Heart left ventricle (tissue), 13 donors: Measurements from ENCODE around the gene CBX4.

Experiments
- CTCF ChIP-seq, 12 donors: fragments of 200-600 bp; sonication (generic) in 4 of 12; IDR thresholded peaks; one replicate each; pipeline versions ENCODE4 v1.5.0 to v1.8.0; 2018 to 2022; ENCODE audit warnings: antibody characterized with exemption in 12 of 12, mild to moderate bottlenecking in 5 of 12
- POLR2A ChIP-seq, 2 donors: fragments of 450-650 bp; IDR thresholded peaks; one replicate each; pipeline ENCODE4 v1.6.1; 2017; ENCODE audit warnings: antibody characterized with exemption in 2 of 2, mild to moderate bottlenecking in 2 of 2, moderate library complexity in 2 of 2
- donor health status: ischemic (EF 13 %, LVEDD 7.1; RV severe dilation, severe dysfunction).
- donor health status: DM: no; HTN: yes; CAD: no.
- donor health status: DM: no; HTN: no; CAD: no.
- donor health status: ischemic (EF 25% LVEDD 6.9; RV normal size, moderate dysfunction).
- donor health status: ischemic (EF 25% LVEDD 5.7; RV mildly dilated, moderate dysfunction).
- donor health status: ischemic (EF 35%, LVEDD 5.7; RV mildly dilated, moderate dysfunction).
- donor health status: nonischemic (EF 11% LVEDD 7.7; RV severe dilation, severe dysfunction).
- donor health status: DM: yes; HTN: yes; CAD: no.
- donor health status: PGD.
- donor health status: ischemic (EF 29% LVEDD 5.4; RV normal size, mild dysfunction).
- donor health status: nonischemic (EF 23%, LVEDD 6.1; RV moderate dilation, normal function).

GRCh38 chr17:79784353-79785016 lies 54.8 kb downstream of the CBX4 start:
- TF ChIP-seq CTCF (IDR thresholded peaks at IDR 0.05) (no peak), POLR2A (IDR thresholded peaks at IDR 0.05) (no peak)
